HepG2 (cell line): ENCODE measurements around the gene ELP5. TPM values are rescaled to one million over a fixed set of nuclear protein-coding genes. Genes with fewer than 3 reads are reported as not detected.

ENCODE experiments used
- CHD2 ChIP-seq: IDR thresholded peaks from 2 replicates; pipeline ENCODE4 v1.6.1; 2011; ENCODE audit warnings: low read depth, low read length, improper control_type of control experiment
- DZIP1 ChIP-seq: sonication (generic); formaldehyde crosslinking; IDR thresholded peaks from 2 replicates; pipeline ENCODE4 v1.5.0; 2020; ENCODE audit warnings: mild to moderate bottlenecking, missing genetic modification reagents
- ESRRA ChIP-seq: sonication (generic); formaldehyde crosslinking; IDR thresholded peaks from 2 replicates; pipeline ENCODE4 v1.5.1; 2020; ENCODE audit warnings: mild to moderate bottlenecking, low read depth, missing genetic modification reagents
- FOXC1 ChIP-seq: sonication (generic); formaldehyde crosslinking; IDR thresholded peaks from 2 replicates; pipeline ENCODE4 v1.8.0; 2022; ENCODE audit warnings: mild to moderate bottlenecking, missing genetic modification reagents, borderline replicate concordance
- FOXP1 ChIP-seq, 2 experiments: fragments of 450-650 bp in 1 of 2; IDR thresholded peaks; 2 replicates each; pipeline ENCODE4 v1.6.1; 2017 to 2018; ENCODE audit warnings: antibody characterized with exemption in 1 of 2
- GPN1 ChIP-seq: sonication (generic); formaldehyde crosslinking; IDR thresholded peaks from 2 replicates; pipeline ENCODE4 v1.5.1; 2020; ENCODE audit warnings: missing genetic modification reagents, borderline replicate concordance
- HDAC2 ChIP-seq: sonication (generic); formaldehyde crosslinking; IDR thresholded peaks from 2 replicates; pipeline ENCODE4 v1.4.0; 2020; ENCODE audit warnings: missing genetic modification reagents
- HNRNPLL ChIP-seq: fragments of 200-400 bp; formaldehyde crosslinking; IDR thresholded peaks from 2 replicates; pipeline ENCODE4 v1.6.1; 2017; ENCODE audit warnings: mild to moderate bottlenecking, low read depth, low read length; ENCODE audit not compliant: poor library complexity, severe bottlenecking
- ISX ChIP-seq: sonication (generic); formaldehyde crosslinking; conservative IDR thresholded peaks from 2 replicates; pipeline ENCODE4 v1.5.0; 2020; ENCODE audit warnings: missing genetic modification reagents
- KAT7 ChIP-seq: IDR thresholded peaks from 2 replicates; pipeline ENCODE4 v1.6.1; 2018; ENCODE audit warnings: borderline replicate concordance, missing compliant biosample characterization
- KDM2A ChIP-seq: sonication (generic); formaldehyde crosslinking; IDR thresholded peaks from 2 replicates; pipeline ENCODE4 v1.4.0; 2020; ENCODE audit warnings: low read depth, missing genetic modification reagents, borderline replicate concordance
- KDM5B ChIP-seq: sonication (generic); formaldehyde crosslinking; IDR thresholded peaks from 2 replicates; pipeline ENCODE4 v1.4.0; 2020; ENCODE audit warnings: missing genetic modification reagents, mild to moderate bottlenecking, borderline replicate concordance
- MAFK ChIP-seq, 2 experiments: IDR thresholded peaks in 1 of 2; conservative IDR thresholded peaks in 1 of 2; 2 replicates each; pipeline ENCODE4 v1.6.1; 2011; ENCODE audit warnings: improper control_type of control experiment in 2 of 2, low read length in 2 of 2
- MLX ChIP-seq: IDR thresholded peaks from 2 replicates; pipeline ENCODE4 v1.6.1; 2016
- NBN ChIP-seq: fragments of 450-650 bp; conservative IDR thresholded peaks from 2 replicates; pipeline ENCODE4 v1.6.1; 2017
- NFYB ChIP-seq: sonication (generic); formaldehyde crosslinking; IDR thresholded peaks from 2 replicates; pipeline ENCODE4 v1.4.0; 2020; ENCODE audit warnings: missing genetic modification reagents
- REPIN1 ChIP-seq: sonication (generic); formaldehyde crosslinking; IDR thresholded peaks from 2 replicates; pipeline ENCODE4 v1.8.0; 2022; ENCODE audit warnings: missing genetic modification reagents, low read depth, mild to moderate bottlenecking, borderline replicate concordance
- SIX1 ChIP-seq: sonication (generic); formaldehyde crosslinking; IDR thresholded peaks from 2 replicates; pipeline ENCODE4 v1.4.0; 2020; ENCODE audit warnings: missing genetic modification reagents, borderline replicate concordance
- SIX4 ChIP-seq: sonication (generic); formaldehyde crosslinking; IDR thresholded peaks from 2 replicates; pipeline ENCODE4 v1.4.0; 2020; ENCODE audit warnings: missing genetic modification reagents
- ZNF432 ChIP-seq: sonication (generic); formaldehyde crosslinking; IDR thresholded peaks from 2 replicates; pipeline ENCODE4 v1.5.0; 2020; ENCODE audit warnings: missing genetic modification reagents, mild to moderate bottlenecking, borderline replicate concordance
- ZNF597 ChIP-seq: sonication (generic); formaldehyde crosslinking; IDR thresholded peaks from 2 replicates; pipeline ENCODE4 v1.5.0; 2020; ENCODE audit warnings: missing genetic modification reagents
- ZNF691 ChIP-seq: sonication (generic); formaldehyde crosslinking; IDR thresholded peaks from 2 replicates; pipeline ENCODE4 v1.4.0; 2020; ENCODE audit warnings: missing genetic modification reagents, low read depth, mild to moderate bottlenecking, borderline replicate concordance
- polyA plus RNA-seq, 8 experiments: library from polyadenylated mRNA; depleted of rRNA in 3 of 8; stranded (reverse) in 7 of 8; unstranded in 1 of 8; fragments of >200 nt; fragmentation: Illumina TruSeq in 4 of 8; extraction: Trizol in 4 of 8; gene quantifications; 2 replicates each; pipeline versions ENCODE4 v1.2.1 to v1.2.3, GENCODE V29; 2011 to 2016; ENCODE audit warnings: low read depth in 4 of 8, missing spikeins in 1 of 8, mixed read lengths in 1 of 8; ENCODE audit not compliant: insufficient read depth in 1 of 8
- total RNA-seq, 5 experiments: library from RNA; depleted of rRNA; stranded (reverse); fragments of >200 nt; fragmentation: Illumina TruSeq; extraction: Trizol; gene quantifications; 2 replicates each; pipeline ENCODE4 v1.2.3, GENCODE V29; 2016; ENCODE audit warnings: low read depth in 1 of 5

Gene ELP5
- total and polyA plus RNA-seq, 2 of the 13 experiments (the other 11 are each of a cell fraction or from before 2014, with no cell fraction given), result 67.6 to 69.8 TPM

GRCh38 chr17:7241783-7242716 lies 10.0 kb upstream of the ELP5 start, which contains the start of gene GABARAP (continued):
- TF ChIP-seq DZIP1 (CRISPR knock-in tag) (no peak), SIX4 (CRISPR knock-in tag) (no peak), KAT7 (CRISPR knock-in tag) (no peak), REPIN1 (CRISPR knock-in tag) (no peak), ISX (CRISPR knock-in tag) (no peak), ZNF597 (CRISPR knock-in tag) (no peak), NFYB (peak; percentile 21; the same call in 1 of the 2 replicates), FOXC1 (no peak), ZNF691 (CRISPR knock-in tag) (no peak), KDM2A (CRISPR knock-in tag) (peak; percentile 75; the same call in 1 of the 2 replicates), HDAC2 (CRISPR knock-in tag) (peak; percentile 9; the same call in 1 of the 2 replicates), HNRNPLL (peak; percentile 99), ESRRA (CRISPR knock-in tag) (peak; percentile 46; the same call in 1 of the 2 replicates), KDM5B (CRISPR knock-in tag) (0 out of 2 replicates have a peak, but pooled peaks have one; percentile 40), SIX1 (CRISPR knock-in tag) (no peak; the same call in 1 of the 2 replicates), ZNF432 (CRISPR knock-in tag) (no peak), CHD2 (no peak; the same call in 1 of the 2 replicates), GPN1 (CRISPR knock-in tag) (no peak), MAFK (conservative IDR thresholded peaks at IDR 0.05 in 1 of 2, IDR thresholded peaks at IDR 0.05 in 1 of 2; ENCODE audit: low read length in 2 of 2) (no peak), MLX (CRISPR knock-in tag) (no peak), NBN (no peak), FOXP1 (IDR thresholded peaks at IDR 0.05) (no peak), FOXP1 (CRISPR knock-in tag; IDR thresholded peaks at IDR 0.05) (no peak)
